ENCODE results near the gene INPP5D.

The INPP5D gene

DNA sequence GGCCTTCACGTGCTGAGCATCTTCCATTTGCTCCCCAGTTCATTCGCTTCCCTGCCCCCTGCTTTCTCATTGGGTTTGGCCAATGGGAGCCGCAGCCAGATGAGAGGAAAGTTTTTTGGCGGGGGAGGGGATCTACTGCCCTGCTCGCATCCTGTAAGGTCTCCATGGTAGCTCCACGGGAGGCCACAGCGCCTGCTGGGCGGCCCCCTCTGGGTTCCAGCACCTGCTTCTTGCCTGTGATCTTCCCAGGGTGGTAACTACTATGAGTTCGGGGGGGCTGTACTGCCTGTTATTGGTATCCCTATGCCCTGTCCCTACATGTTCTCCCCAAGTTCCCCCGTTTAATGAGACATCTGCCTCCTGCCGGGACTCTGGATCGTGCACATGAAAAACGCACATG is 57.2 kb downstream of the INPP5D start:
- Histone ChIP-seq H3K18ac (ENCODE audit: low read length) (peak overlapping the region; percentile 31), H2BK5ac (ENCODE audit: low read length) (no peak overlapping the region), H3K14ac (ENCODE audit: low read length) (peak overlapping the region; percentile 4), H2AK5ac (ENCODE audit: low read depth, low read length) (no peak overlapping the region), H2BK15ac (ENCODE audit: low read length) (no peak overlapping the region), H3K36me3 (replicated peaks in 1 of 2; ENCODE audit: control insufficient read depth in 2 of 2, insufficient read depth in 2 of 2, low read length in 2 of 2) (no peaks in the 10 kb centered on the region), H3K4me2 (ENCODE audit: insufficient read depth, low read length, poor library complexity, severe bottlenecking) (no peak overlapping the region), H3K9ac (ENCODE audit: low read depth, low read length, poor library complexity) (no peak overlapping the region), H3K9me3 (replicated peaks in 1 of 2; ENCODE audit: control insufficient read depth in 2 of 2, insufficient read depth in 1 of 2, low read depth in 1 of 2, low read length in 2 of 2) (no peaks in the 10 kb centered on the region), H3K23ac (ENCODE audit: low read depth, low read length, poor library complexity) (no peak overlapping the region), H2AFZ (ENCODE audit: low read length) (no peak overlapping the region), H2BK120ac (ENCODE audit: low read depth, low read length) (peak overlapping the region; percentile 74), H4K91ac (ENCODE audit: low read depth, low read length, poor library complexity) (no peak overlapping the region), H2BK12ac (ENCODE audit: low read length) (peak overlapping the region; percentile 2), H4K8ac (ENCODE audit: low read depth, low read length) (no peak overlapping the region), H3K4me1 (ENCODE audit: control insufficient read depth in 2 of 2, insufficient read depth in 1 of 2, low read depth in 1 of 2, low read length in 2 of 2) (peaks cover 0 to 1% of the 10 kb centered on the region in 2 donors), H3K79me1 (ENCODE audit: low read depth, low read length) (peaks cover 2% of the 10 kb centered on the region), H3K27me3 (ENCODE audit: control insufficient read depth in 3 of 3, insufficient read depth in 3 of 3, low read depth in 1 of 3, low read length in 3 of 3) (peaks cover 0 to 3% (median 0%) of the 10 kb centered on the region in 3 experiments), H3K4ac (ENCODE audit: low read length) (no peak overlapping the region), H3K4me3 (ENCODE audit: low read length in 2 of 2) (no peak overlapping the region), H3K27ac (replicated peaks; ENCODE audit: low read length) (no peak overlapping the region)
- WGBS, 2 donors (ENCODE audit: extremely low coverage in 2 of 2, insufficient read length in 2 of 2, insufficient replicate concordance in 1 of 2), result no CpG with 5 or more reads among the region's 13 CpGs
- DNase-seq (ENCODE audit: low spot score), result no peak

DNA sequence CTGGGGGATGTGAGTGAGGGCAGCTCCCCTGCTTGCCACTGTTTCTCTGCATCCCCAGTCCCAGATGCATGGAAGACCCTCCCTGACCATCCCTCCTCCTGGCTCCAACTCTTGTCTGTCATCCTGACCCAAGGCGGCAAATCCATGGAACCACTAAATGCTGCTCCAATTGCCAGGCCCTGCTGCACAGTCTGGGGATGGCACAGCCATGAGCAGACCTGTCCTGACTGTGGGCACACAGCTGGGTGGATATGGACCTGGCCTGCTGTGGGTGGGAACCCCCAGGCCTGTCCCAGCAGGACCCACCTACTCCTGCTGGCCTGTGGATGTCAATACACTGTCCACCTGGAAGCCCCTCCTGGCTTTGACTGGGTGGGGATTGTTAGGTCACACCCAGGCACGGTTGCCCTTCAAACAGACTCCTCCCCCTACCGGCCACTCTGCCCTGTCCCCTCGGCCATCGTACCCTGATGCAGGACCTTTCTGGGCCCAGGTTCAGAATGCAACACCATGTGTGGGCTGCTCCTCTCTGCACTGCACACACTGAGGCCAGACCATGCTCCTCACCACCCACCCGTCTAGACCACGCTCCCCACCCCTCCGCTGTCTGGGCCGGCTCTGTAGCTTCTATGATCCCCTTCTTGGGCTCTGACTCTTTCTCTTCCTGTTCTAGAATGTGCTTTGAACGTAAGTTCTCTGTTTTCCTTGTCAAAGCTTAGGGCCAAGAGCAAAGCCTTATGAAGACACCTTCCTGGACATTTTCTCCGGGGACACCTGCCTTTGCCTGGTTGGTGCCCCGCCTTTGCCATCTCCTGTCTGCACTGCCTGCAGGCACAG is 57.9 kb downstream of the INPP5D start:
- no peak overlapping the region for H3K9ac ChIP-seq (ENCODE audit: low read depth, low read length, poor library complexity)
- no peak for DNase-seq (ENCODE audit: low spot score)
- peak overlapping the region; percentile 3 for H3K4ac ChIP-seq (ENCODE audit: low read length)
- H3K27me3 ChIP-seq (ENCODE audit: control insufficient read depth in 3 of 3, insufficient read depth in 3 of 3, low read depth in 1 of 3, low read length in 3 of 3), result peaks cover 0 to 3% (median 0%) of the 10 kb centered on the region in 3 experiments
- peak overlapping the region; percentile 2 for H2BK12ac ChIP-seq (ENCODE audit: low read length)
- peaks cover 2% of the 10 kb centered on the region for H3K79me1 ChIP-seq (ENCODE audit: low read depth, low read length)
- H4K8ac ChIP-seq (ENCODE audit: low read depth, low read length), result peak overlapping the region; percentile 72
- peak overlapping the region; percentile 79 for H4K91ac ChIP-seq (ENCODE audit: low read depth, low read length, poor library complexity)
- H3K23ac ChIP-seq (ENCODE audit: low read depth, low read length, poor library complexity), result no peak overlapping the region
- H2BK120ac ChIP-seq (ENCODE audit: low read depth, low read length), result peak overlapping the region; percentile 74
- peak overlapping the region; percentile 4 for H3K14ac ChIP-seq (ENCODE audit: low read length)
- H2AFZ ChIP-seq (ENCODE audit: low read length), result no peak overlapping the region
- no peaks in the 10 kb centered on the region for H3K36me3 ChIP-seq (replicated peaks in 1 of 2; ENCODE audit: control insufficient read depth in 2 of 2, insufficient read depth in 2 of 2, low read length in 2 of 2)
- peaks cover 0 to 1% of the 10 kb centered on the region in 2 donors for H3K4me1 ChIP-seq (ENCODE audit: control insufficient read depth in 2 of 2, insufficient read depth in 1 of 2, low read depth in 1 of 2, low read length in 2 of 2)
- no peak overlapping the region for H2BK5ac ChIP-seq (ENCODE audit: low read length)
- peak overlapping the region; percentile 13 for H3K18ac ChIP-seq (ENCODE audit: low read length)
- WGBS, 2 donors (ENCODE audit: extremely low coverage in 2 of 2, insufficient read length in 2 of 2, insufficient replicate concordance in 1 of 2), result no CpG with 5 or more reads among the region's 12 CpGs
- no peak overlapping the region for H2AK5ac ChIP-seq (ENCODE audit: low read depth, low read length)
- no peaks in the 10 kb centered on the region for H3K9me3 ChIP-seq (replicated peaks in 1 of 2; ENCODE audit: control insufficient read depth in 2 of 2, insufficient read depth in 1 of 2, low read depth in 1 of 2, low read length in 2 of 2)
- peak overlapping the region in 1 of 2 donors; percentile 26 for H3K4me3 ChIP-seq (ENCODE audit: low read length in 2 of 2)
- H3K27ac ChIP-seq (replicated peaks; ENCODE audit: low read length), result no peak overlapping the region
- H3K4me2 ChIP-seq (ENCODE audit: insufficient read depth, low read length, poor library complexity, severe bottlenecking), result no peak overlapping the region
- no peak overlapping the region for H2BK15ac ChIP-seq (ENCODE audit: low read length)

DNA sequence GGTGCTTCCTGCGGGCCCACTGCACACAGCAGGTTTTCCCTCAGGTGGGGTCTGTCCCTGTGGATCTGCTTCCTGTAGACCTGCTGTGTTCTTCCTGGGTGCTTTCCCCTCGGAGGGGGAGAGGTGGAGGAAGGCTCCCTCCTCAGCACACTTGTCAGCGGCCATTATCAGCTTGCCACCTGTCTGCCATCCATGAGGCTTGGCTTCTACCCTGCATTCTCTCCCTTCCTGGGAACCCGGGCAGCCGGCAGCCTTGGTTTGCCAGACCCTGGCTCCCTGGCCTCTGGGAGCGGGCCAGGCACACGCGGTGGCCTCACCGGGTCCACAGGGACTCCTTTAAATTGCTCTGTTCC is 58.5 kb downstream of the INPP5D start:
- Histone ChIP-seq H3K79me1 (ENCODE audit: low read depth, low read length) (peaks cover 2% of the 10 kb centered on the region), H4K91ac (ENCODE audit: low read depth, low read length, poor library complexity) (no peak overlapping the region)

DNA sequence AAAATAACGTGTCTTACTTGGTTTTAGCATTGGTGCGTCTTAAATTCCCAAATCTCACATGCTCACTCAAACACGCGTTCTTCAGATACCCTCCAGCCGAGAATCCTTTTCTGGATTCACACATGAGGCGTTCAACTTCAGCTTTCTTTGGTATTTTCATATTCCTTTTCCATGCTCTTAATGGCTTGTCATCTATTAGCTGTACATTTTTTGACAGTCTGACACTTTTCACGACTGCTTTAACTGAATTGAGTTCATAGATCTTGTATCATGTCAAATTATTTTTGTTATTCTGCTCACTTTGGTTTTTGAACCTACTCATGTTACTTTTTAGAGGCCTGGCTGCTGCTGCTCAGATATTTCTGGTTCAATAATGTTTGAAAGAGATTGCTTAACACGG is 59.0 kb downstream of the INPP5D start:
- WGBS, 2 donors (ENCODE audit: extremely low coverage in 2 of 2, insufficient read length in 2 of 2, insufficient replicate concordance in 1 of 2), result no CpG with 5 or more reads among the region's 8 CpGs
- H3K27ac ChIP-seq (replicated peaks; ENCODE audit: low read length), result no peak overlapping the region

More for the DNA sequence above, 58.5 kb downstream of the INPP5D start:
- Histone ChIP-seq H3K4me3 (ENCODE audit: low read length in 2 of 2) (peak overlapping the region in 1 of 2 donors; percentile 26), H2BK120ac (ENCODE audit: low read depth, low read length) (no peak overlapping the region), H3K36me3 (replicated peaks in 1 of 2; ENCODE audit: control insufficient read depth in 2 of 2, insufficient read depth in 2 of 2, low read length in 2 of 2) (no peaks in the 10 kb centered on the region), H3K9ac (ENCODE audit: low read depth, low read length, poor library complexity) (no peak overlapping the region), H3K27me3 (ENCODE audit: control insufficient read depth in 3 of 3, insufficient read depth in 3 of 3, low read depth in 1 of 3, low read length in 3 of 3) (peaks cover 0 to 3% (median 0%) of the 10 kb centered on the region in 3 experiments), H3K23ac (ENCODE audit: low read depth, low read length, poor library complexity) (no peak overlapping the region), H2AK5ac (ENCODE audit: low read depth, low read length) (no peak overlapping the region), H4K8ac (ENCODE audit: low read depth, low read length) (no peak overlapping the region), H3K18ac (ENCODE audit: low read length) (no peak overlapping the region), H3K9me3 (replicated peaks in 1 of 2; ENCODE audit: control insufficient read depth in 2 of 2, insufficient read depth in 1 of 2, low read depth in 1 of 2, low read length in 2 of 2) (no peaks in the 10 kb centered on the region), H2BK5ac (ENCODE audit: low read length) (no peak overlapping the region), H3K14ac (ENCODE audit: low read length) (no peak overlapping the region), H3K27ac (replicated peaks; ENCODE audit: low read length) (no peak overlapping the region), H2AFZ (ENCODE audit: low read length) (no peak overlapping the region), H2BK12ac (ENCODE audit: low read length) (no peak overlapping the region), H2BK15ac (ENCODE audit: low read length) (no peak overlapping the region), H3K4ac (ENCODE audit: low read length) (peak overlapping the region; percentile 3), H3K4me2 (ENCODE audit: insufficient read depth, low read length, poor library complexity, severe bottlenecking) (no peak overlapping the region), H3K4me1 (ENCODE audit: control insufficient read depth in 2 of 2, insufficient read depth in 1 of 2, low read depth in 1 of 2, low read length in 2 of 2) (no peaks in the 10 kb centered on the region)
- no peak for DNase-seq (ENCODE audit: low spot score)
- no CpG with 5 or more reads among the region's 9 CpGs for WGBS, 2 donors (ENCODE audit: extremely low coverage in 2 of 2, insufficient read length in 2 of 2, insufficient replicate concordance in 1 of 2)

More for the DNA sequence above, 59.0 kb downstream of the INPP5D start:
- Histone ChIP-seq H2AK5ac (ENCODE audit: low read depth, low read length) (no peak overlapping the region), H2AFZ (ENCODE audit: low read length) (no peak overlapping the region), H4K91ac (ENCODE audit: low read depth, low read length, poor library complexity) (no peak overlapping the region), H3K9me3 (replicated peaks in 1 of 2; ENCODE audit: control insufficient read depth in 2 of 2, insufficient read depth in 1 of 2, low read depth in 1 of 2, low read length in 2 of 2) (no peaks in the 10 kb centered on the region), H3K4ac (ENCODE audit: low read length) (no peak overlapping the region), H3K18ac (ENCODE audit: low read length) (no peak overlapping the region), H2BK5ac (ENCODE audit: low read length) (no peak overlapping the region), H3K23ac (ENCODE audit: low read depth, low read length, poor library complexity) (no peak overlapping the region), H3K4me3 (ENCODE audit: low read length in 2 of 2) (no peak overlapping the region), H3K4me1 (ENCODE audit: control insufficient read depth in 2 of 2, insufficient read depth in 1 of 2, low read depth in 1 of 2, low read length in 2 of 2) (no peaks in the 10 kb centered on the region), H3K9ac (ENCODE audit: low read depth, low read length, poor library complexity) (no peak overlapping the region), H4K8ac (ENCODE audit: low read depth, low read length) (no peak overlapping the region), H2BK120ac (ENCODE audit: low read depth, low read length) (no peak overlapping the region), H3K36me3 (replicated peaks in 1 of 2; ENCODE audit: control insufficient read depth in 2 of 2, insufficient read depth in 2 of 2, low read length in 2 of 2) (no peaks in the 10 kb centered on the region), H2BK15ac (ENCODE audit: low read length) (no peak overlapping the region), H2BK12ac (ENCODE audit: low read length) (no peak overlapping the region), H3K79me1 (ENCODE audit: low read depth, low read length) (peaks cover 2% of the 10 kb centered on the region), H3K27me3 (ENCODE audit: control insufficient read depth in 3 of 3, insufficient read depth in 3 of 3, low read depth in 1 of 3, low read length in 3 of 3) (peaks cover 0 to 3% (median 0%) of the 10 kb centered on the region in 3 experiments), H3K14ac (ENCODE audit: low read length) (no peak overlapping the region), H3K4me2 (ENCODE audit: insufficient read depth, low read length, poor library complexity, severe bottlenecking) (no peak overlapping the region)
- DNase-seq (ENCODE audit: low spot score), result no peak

All from neuronal stem cell (in vitro differentiated cells).